Ovary (tissue), 9 donors: ENCODE data around the gene OPCML. TPM values are rescaled to one million over a fixed set of nuclear protein-coding genes. Genes with fewer than 3 reads are reported as not detected.

Source experiments
- DNase-seq, 5 donors: peaks; one replicate each; pipeline ENCODE4 v3.0.0-alpha.2; 2019 to 2020
- H3K27ac ChIP-seq, 2 donors: fragments of 200-600 bp; one replicate each; pipeline versions ENCODE4 v1.5.1 to v1.8.0; 2019 to 2022
- H3K27me3 ChIP-seq: fragments of 200-600 bp; one replicate; pipeline ENCODE4 v1.8.0; 2022
- H3K36me3 ChIP-seq: fragments of 200-600 bp; sonication (generic); one replicate; pipeline ENCODE4 v1.5.1; 2019
- H3K4me1 ChIP-seq: one replicate; pipeline ENCODE4 v1.8.1; 2013; ENCODE audit warnings: mild to moderate bottlenecking, moderate library complexity; ENCODE audit not compliant: insufficient read depth
- H3K4me3 ChIP-seq: fragments of 200-600 bp; sonication (generic); one replicate; pipeline ENCODE4 v1.5.1; 2017
- H3K9me3 ChIP-seq, 2 donors: fragments of 200-600 bp in 1 of 2; sonication (generic) in 1 of 2; one replicate each; pipeline versions ENCODE4 v1.5.1 to v1.8.1; 2013 to 2019; ENCODE audit warnings: mild to moderate bottlenecking in 1 of 2, moderate library complexity in 1 of 2
- EP300 ChIP-seq: sonication (generic); formaldehyde crosslinking; IDR thresholded peaks from one replicate; pipeline ENCODE4 v1.6.1; 2017; ENCODE audit warnings: antibody characterized with exemption
- POLR2A ChIP-seq: fragments of 450-650 bp; IDR thresholded peaks from one replicate; pipeline ENCODE4 v1.6.1; 2017; ENCODE audit warnings: antibody characterized with exemption, mild to moderate bottlenecking, moderate library complexity
- WGBS, 3 donors: extraction: QIAGEN DNeasy Blood & Tissue Kit in 1 of 3; methylation state at CpG; one replicate each; pipeline versions ENCODE4 v1.1.5 to v1.1.7; 2013 to 2017; 5-methylcytosine and 5-hydroxymethylcytosine counted together
- intact Hi-C, 4 donors: fragments of 100-400 bp; cut with DNase I; formaldehyde crosslinking; loops; one replicate each; pipeline versions ENCODE4 v1.11.0 to v1.15.1; 2022 to 2023
- polyA plus RNA-seq, 2 donors: library from polyadenylated mRNA; stranded (reverse); fragments of 200-250 nt in 1 of 2; fragments of 350-450 nt in 1 of 2; fragmentation: Illumina TruSeq in 1 of 2; extraction: RNeasy Lipid Tissue Mini Kit (QIAGEN cat#74804) in 1 of 2; gene quantifications; one replicate each; pipeline ENCODE4 v1.2.3, GENCODE V29; 2013 to 2014
- total RNA-seq, 7 donors: library from RNA; depleted of rRNA in 2 of 7; stranded (reverse); fragments of >200 nt in 2 of 7; fragmentation: NEBNext Ultra II Directional in 3 of 7; extraction: Animal tissue kit (Norgen Biotek cat#: 25700) in 3 of 7; gene quantifications; one replicate each; pipeline versions ENCODE4 v1.1.0 to v1.2.4, GENCODE V29; 2016 to 2023
- TF ChIP-seq, protein P1 (sequence below), 3 donors: fragments of 450-650 bp in 2 of 3; fragments of 200-600 bp in 1 of 3; IDR thresholded peaks; one replicate each; pipeline versions ENCODE4 v1.5.1 to v1.8.0; 2016 to 2022; ENCODE audit warnings: antibody characterized with exemption in 3 of 3, mild to moderate bottlenecking in 1 of 3
- donor health status: DM: no; HTN: no; CAD: no; lungs with moderate emphysema.
- donor health status: DM: no; HTN: no; CAD: no.
- donor health status: Bipolar disorder and iron deficiency.
- donor health status: DM: yes; HTN: yes; CAD: no.
- donor health status: DM: no; HTN: no; CAD: no.
- donor health status: DM: yes; HTN: yes; CAD: no.

OPCML gene
- total and polyA plus RNA-seq, 9 donors = under 0.01 to 2.8 (median 0.32) TPM; not detected in 2

DNA sequence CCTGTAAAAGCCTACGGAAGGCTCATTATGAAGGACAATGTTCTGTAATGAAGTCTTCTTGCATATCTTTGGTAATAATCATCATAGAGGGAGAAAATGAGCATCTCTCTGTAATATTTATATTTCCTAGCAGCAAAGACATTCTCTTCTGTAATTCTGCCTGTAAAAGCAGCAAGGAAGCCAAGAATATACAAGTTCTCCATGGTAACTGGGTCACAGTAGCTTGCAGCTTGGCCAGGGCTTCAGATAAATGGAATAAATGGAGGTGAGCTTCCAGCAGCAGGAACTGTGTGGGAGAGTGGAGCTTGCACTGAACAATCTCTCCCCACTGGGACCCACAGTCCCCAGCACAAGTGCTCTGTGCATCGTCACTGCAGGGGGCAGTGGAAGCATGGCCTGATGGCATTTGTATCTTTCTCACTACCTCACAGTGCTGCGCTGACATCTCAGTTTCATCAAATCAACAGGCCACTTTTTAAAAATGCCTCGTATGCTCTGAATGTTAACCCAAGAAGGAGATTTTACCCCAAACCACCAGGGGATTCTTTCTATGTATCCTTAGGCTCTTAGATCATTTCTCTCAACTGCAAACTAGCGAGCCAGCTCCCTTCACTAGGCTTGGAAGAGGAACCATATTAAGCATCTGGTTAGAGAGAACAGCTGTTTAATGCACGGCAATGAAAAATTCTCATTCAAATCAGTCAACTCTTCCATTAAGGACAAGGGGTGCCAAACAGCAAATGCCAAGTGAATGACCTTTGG is 1059.7 kb downstream of the OPCML start:
- intact Hi-C loops = no loop called here
- no peak overlapping the region for H3K27ac ChIP-seq

GRCh38 chr11:132471466-132471865 is 1060.8 kb downstream of the OPCML start:
- H3K36me3 ChIP-seq = no peaks in the 10 kb centered on the region
- no peaks in the 10 kb centered on the region for H3K27me3 ChIP-seq
- H3K9me3 ChIP-seq = no peaks in the 10 kb centered on the region
- DNase-seq = no peak
- H3K4me1 ChIP-seq = no peaks in the 10 kb centered on the region
- WGBS, 3 donors = 68 to 70% (median 69%) methylated on average over 3 of the region's 3 CpGs
- no peak overlapping the region for H3K4me3 ChIP-seq
- TF ChIP-seq, protein P1, sequence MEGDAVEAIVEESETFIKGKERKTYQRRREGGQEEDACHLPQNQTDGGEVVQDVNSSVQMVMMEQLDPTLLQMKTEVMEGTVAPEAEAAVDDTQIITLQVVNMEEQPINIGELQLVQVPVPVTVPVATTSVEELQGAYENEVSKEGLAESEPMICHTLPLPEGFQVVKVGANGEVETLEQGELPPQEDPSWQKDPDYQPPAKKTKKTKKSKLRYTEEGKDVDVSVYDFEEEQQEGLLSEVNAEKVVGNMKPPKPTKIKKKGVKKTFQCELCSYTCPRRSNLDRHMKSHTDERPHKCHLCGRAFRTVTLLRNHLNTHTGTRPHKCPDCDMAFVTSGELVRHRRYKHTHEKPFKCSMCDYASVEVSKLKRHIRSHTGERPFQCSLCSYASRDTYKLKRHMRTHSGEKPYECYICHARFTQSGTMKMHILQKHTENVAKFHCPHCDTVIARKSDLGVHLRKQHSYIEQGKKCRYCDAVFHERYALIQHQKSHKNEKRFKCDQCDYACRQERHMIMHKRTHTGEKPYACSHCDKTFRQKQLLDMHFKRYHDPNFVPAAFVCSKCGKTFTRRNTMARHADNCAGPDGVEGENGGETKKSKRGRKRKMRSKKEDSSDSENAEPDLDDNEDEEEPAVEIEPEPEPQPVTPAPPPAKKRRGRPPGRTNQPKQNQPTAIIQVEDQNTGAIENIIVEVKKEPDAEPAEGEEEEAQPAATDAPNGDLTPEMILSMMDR (IDR thresholded peaks at IDR 0.05) = no peak
- TF ChIP-seq POLR2A (no peak), EP300 (no peak)
- H3K27ac ChIP-seq = no peak overlapping the region
- intact Hi-C loops = no loop called here

More for the DNA sequence above, 1059.7 kb downstream of the OPCML start:
- no peaks in the 10 kb centered on the region for H3K36me3 ChIP-seq
- H3K27me3 ChIP-seq = no peaks in the 10 kb centered on the region
- TF ChIP-seq EP300 = no peak
- H3K4me1 ChIP-seq = no peaks in the 10 kb centered on the region
- DNase-seq = no peak
- no peaks in the 10 kb centered on the region for H3K9me3 ChIP-seq
- WGBS, 3 donors = 33 to 48% (median 38%) methylated on average over 6 of the region's 6 CpGs
- H3K4me3 ChIP-seq = no peak overlapping the region

DNA sequence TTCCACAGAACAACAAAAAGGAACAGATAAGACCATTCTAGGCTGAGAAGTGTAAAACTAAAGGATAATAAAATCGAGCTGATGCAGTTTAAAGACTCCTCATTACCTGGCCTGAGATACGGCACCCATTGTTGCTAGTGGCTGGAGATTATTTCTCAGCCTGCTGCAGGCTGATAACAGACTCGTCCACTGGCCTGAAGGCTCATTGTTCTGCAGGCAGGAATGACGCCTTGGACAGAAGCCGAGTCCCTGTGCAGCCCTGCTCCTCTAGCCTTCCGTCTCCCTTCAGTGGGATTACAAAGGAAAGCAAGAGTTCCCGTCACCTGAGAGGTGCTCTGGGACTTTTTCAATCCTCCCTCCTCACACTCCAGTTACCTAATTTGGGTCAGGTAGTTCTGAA is 1065.3 kb downstream of the OPCML start:
- TF ChIP-seq EP300 = no peak
- TF ChIP-seq POLR2A = no peak
- TF ChIP-seq, protein P1 (IDR thresholded peaks at IDR 0.05) = no peak
- 38 to 46% (median 39%) methylated on average over 7 of the region's 7 CpGs for WGBS, 3 donors
- no peaks in the 10 kb centered on the region for H3K27me3 ChIP-seq
- no peak for DNase-seq
- H3K4me3 ChIP-seq = no peak overlapping the region
- intact Hi-C loops = no loop called here
- H3K4me1 ChIP-seq = no peaks in the 10 kb centered on the region
- H3K27ac ChIP-seq = no peak overlapping the region
- H3K36me3 ChIP-seq = no peaks in the 10 kb centered on the region
- no peaks in the 10 kb centered on the region for H3K9me3 ChIP-seq

DNA sequence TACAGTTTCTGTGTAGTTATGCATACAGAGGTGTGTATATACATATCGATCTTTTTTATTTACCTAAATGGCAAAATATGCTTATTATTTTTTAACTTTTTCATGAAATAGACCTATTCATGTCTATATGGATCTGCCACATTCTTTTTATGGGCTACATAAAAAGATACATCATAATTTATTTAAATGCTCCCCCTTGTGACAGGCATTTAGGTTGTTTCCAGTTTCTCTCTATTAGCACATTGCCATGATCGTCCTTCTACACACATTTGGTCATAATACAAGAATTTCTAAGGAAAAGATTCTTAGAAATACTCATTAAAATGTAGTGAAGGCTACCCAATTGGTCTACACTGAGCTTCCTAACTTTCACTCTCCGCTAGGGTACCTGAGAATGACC is 1067.4 kb downstream of the OPCML start:
- Histone ChIP-seq H3K27me3 (no peaks in the 10 kb centered on the region), H3K27ac (no peak overlapping the region), H3K9me3 (no peaks in the 10 kb centered on the region), H3K4me3 (no peak overlapping the region), H3K36me3 (no peaks in the 10 kb centered on the region), H3K4me1 (no peaks in the 10 kb centered on the region)
- 76 to 81% (median 81%) methylated on average over 3 of the region's 3 CpGs for WGBS, 3 donors
- intact Hi-C loops = no loop called here
- no peak for TF ChIP-seq EP300
- TF ChIP-seq, protein P1 (IDR thresholded peaks at IDR 0.05) = no peak
- no peak for TF ChIP-seq POLR2A
- no peak for DNase-seq

DNA sequence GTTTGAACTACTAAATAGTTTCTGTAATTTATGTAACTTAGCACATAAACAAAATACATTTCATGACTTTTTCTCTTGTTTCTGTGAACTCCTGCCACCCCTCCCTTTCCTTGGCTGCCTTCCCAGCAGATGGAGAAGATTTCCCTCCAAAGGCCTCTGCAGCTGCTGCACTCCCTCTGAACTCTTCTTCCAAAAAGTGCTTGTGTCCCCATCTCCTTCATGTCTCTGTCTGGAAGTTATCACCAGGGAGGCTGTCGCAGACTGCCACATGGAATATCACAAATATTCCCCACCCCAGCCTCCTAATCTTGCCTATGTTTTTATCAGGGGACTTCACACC is 1068.3 kb downstream of the OPCML start:
- H3K36me3 ChIP-seq = no peaks in the 10 kb centered on the region
- H3K9me3 ChIP-seq = no peaks in the 10 kb centered on the region
- no peak overlapping the region for H3K4me3 ChIP-seq
- DNase-seq = no peak
- intact Hi-C loops = no loop called here
- no peak overlapping the region for H3K27ac ChIP-seq
- WGBS, 3 donors = 10 to 25% (median 19%) methylated on average over 1 of the region's 1 CpG
- H3K4me1 ChIP-seq = no peaks in the 10 kb centered on the region
- TF ChIP-seq, protein P1 (IDR thresholded peaks at IDR 0.05) = no peak
- TF ChIP-seq POLR2A = no peak
- no peak for TF ChIP-seq EP300
- no peaks in the 10 kb centered on the region for H3K27me3 ChIP-seq
